H7 (cell line): ENCODE measurements around the gene MON2. TPM values are rescaled to one million over a fixed set of nuclear protein-coding genes. Genes with fewer than 3 reads are reported as not detected.

Experiments
- DNase-seq: peaks from one replicate; pipeline ENCODE4 v3.0.0; 2012
- H3K27me3 ChIP-seq: 2 replicates; pipeline ENCODE4 v1.6.0; 2011; ENCODE audit warnings: mild to moderate bottlenecking, low read length; ENCODE audit not compliant: control insufficient read depth, insufficient read depth
- H3K36me3 ChIP-seq: replicated peaks from 2 replicates; pipeline ENCODE4 v1.5.1; 2011; ENCODE audit warnings: low read length; ENCODE audit not compliant: control insufficient read depth, insufficient read depth
- H3K4me3 ChIP-seq: 2 replicates; pipeline ENCODE4 v1.5.1; 2011; ENCODE audit warnings: low read depth, mild to moderate bottlenecking, control low read depth, low read length, moderate library complexity; ENCODE audit not compliant: insufficient read depth
- total RNA-seq: library from RNA; depleted of rRNA; stranded (reverse); fragments of >200 nt; shearing (Covaris generic); gene quantifications from 2 replicates; pipeline ENCODE4 v1.2.3, GENCODE V29; 2014

MON2 gene
- total RNA-seq, 1 experiment from 2014 or later: 14.4 TPM

- Histone ChIP-seq H3K27me3 (no peaks in the 10 kb centered on the region), H3K36me3 (no peaks in the 10 kb centered on the region), H3K4me3 (peak overlapping the region; percentile 84)
- DNase-seq: peak; percentile 84
Observed at GRCh38 chr12:62602255-62603060, 135.8 kb downstream of the MON2 start.

GRCh38 chr12:62603061-62603810, 136.6 kb downstream of the MON2 start:
- peak overlapping the region; percentile 84 for H3K4me3 ChIP-seq
- peak; percentile 85 for DNase-seq

GRCh38 chr12:62603811-62604098, 137.1 kb downstream of the MON2 start:
- DNase-seq: no peak
- Histone ChIP-seq H3K4me3 (peak overlapping the region; percentile 84), H3K36me3 (no peaks in the 10 kb centered on the region), H3K27me3 (no peaks in the 10 kb centered on the region)

More at GRCh38 chr12:62603061-62603810, 136.6 kb downstream of the MON2 start:
- no peaks in the 10 kb centered on the region for H3K36me3 ChIP-seq
- no peaks in the 10 kb centered on the region for H3K27me3 ChIP-seq

- Histone ChIP-seq H3K4me3 (peak overlapping the region; percentile 84), H3K27me3 (no peaks in the 10 kb centered on the region), H3K36me3 (no peaks in the 10 kb centered on the region)
- DNase-seq: no peak
Observed at GRCh38 chr12:62604373-62604772, 137.7 kb downstream of the MON2 start.

GRCh38 chr12:62604871-62605270, 138.2 kb downstream of the MON2 start:
- Histone ChIP-seq H3K27me3 (no peaks in the 10 kb centered on the region), H3K4me3 (peak overlapping the region; percentile 84; the same call in 1 of the 2 replicates), H3K36me3 (no peaks in the 10 kb centered on the region)
- no peak for DNase-seq

- Histone ChIP-seq H3K27me3 (no peaks in the 10 kb centered on the region), H3K36me3 (no peaks in the 10 kb centered on the region), H3K4me3 (no peak overlapping the region)
- no peak for DNase-seq
Observed at GRCh38 chr12:62605981-62606380, 139.4 kb downstream of the MON2 start.

GRCh38 chr12:62606654-62607053, 140.0 kb downstream of the MON2 start:
- Histone ChIP-seq H3K36me3 (no peaks in the 10 kb centered on the region), H3K27me3 (no peaks in the 10 kb centered on the region), H3K4me3 (no peak overlapping the region)
- DNase-seq: no peak

- DNase-seq: no peak
- H3K4me3 ChIP-seq: no peak overlapping the region
- H3K27me3 ChIP-seq: no peaks in the 10 kb centered on the region
- H3K36me3 ChIP-seq: no peaks in the 10 kb centered on the region
Observed at GRCh38 chr12:62613081-62613480, 146.5 kb downstream of the MON2 start.

GRCh38 chr12:62618319-62618718, 151.7 kb downstream of the MON2 start:
- Histone ChIP-seq H3K4me3 (no peak overlapping the region), H3K27me3 (no peaks in the 10 kb centered on the region), H3K36me3 (no peaks in the 10 kb centered on the region)
- no peak for DNase-seq

GRCh38 chr12:62618930-62619329, 152.3 kb downstream of the MON2 start:
- Histone ChIP-seq H3K36me3 (no peaks in the 10 kb centered on the region), H3K4me3 (no peak overlapping the region), H3K27me3 (no peaks in the 10 kb centered on the region)
- DNase-seq: no peak

- no peak overlapping the region for H3K4me3 ChIP-seq
- no peaks in the 10 kb centered on the region for H3K27me3 ChIP-seq
- no peak for DNase-seq
- H3K36me3 ChIP-seq: no peaks in the 10 kb centered on the region
Observed at GRCh38 chr12:62621101-62621638, 154.5 kb downstream of the MON2 start.

GRCh38 chr12:62622177-62622576, 155.6 kb downstream of the MON2 start:
- DNase-seq: no peak
- Histone ChIP-seq H3K27me3 (no peaks in the 10 kb centered on the region), H3K4me3 (no peak overlapping the region), H3K36me3 (no peaks in the 10 kb centered on the region)

GRCh38 chr12:62625228-62625627, 158.6 kb downstream of the MON2 start:
- no peaks in the 10 kb centered on the region for H3K27me3 ChIP-seq
- no peak overlapping the region for H3K4me3 ChIP-seq
- no peaks in the 10 kb centered on the region for H3K36me3 ChIP-seq
- no peak for DNase-seq

GRCh38 chr12:62627181-62627580, 160.6 kb downstream of the MON2 start:
- DNase-seq: no peak
- H3K27me3 ChIP-seq: peaks cover 6% of the 10 kb centered on the region
- H3K36me3 ChIP-seq: no peaks in the 10 kb centered on the region
- H3K4me3 ChIP-seq: no peak overlapping the region

- peak; percentile 76 for DNase-seq
- Histone ChIP-seq H3K4me3 (no peak overlapping the region), H3K27me3 (peaks cover 15% of the 10 kb centered on the region), H3K36me3 (no peaks in the 10 kb centered on the region)
Observed at GRCh38 chr12:62629413-62629812, 162.8 kb downstream of the MON2 start.
